SK-N-SH (cell line): Measurements from ENCODE around the gene CPA4. TPM values are rescaled to one million over a fixed set of nuclear protein-coding genes. Genes with fewer than 3 reads are reported as not detected.
A peak's percentile ranks its signal among the peaks of the same experiment; 100 is the strongest.

Experiments
- CTCF ChIA-PET: fragments of 300-600, 350-600 bp; formaldehyde crosslinking; extraction: SDS; loops from one replicate; lab custom pipeline; 2021; lab: Yijun Ruan, JAX
- POLR2A ChIA-PET: fragments of 350-600 bp; sonication (Branson Sonifier 250); formaldehyde crosslinking; extraction: SDS; loops from one replicate; lab custom pipeline; 2020; ENCODE audit warnings: antibody characterized with exemption, inconsistent platforms; lab: Yijun Ruan, JAX
- DNase-seq: peaks from one replicate; pipeline ENCODE4 v3.0.0; 2012
- H2AFZ ChIP-seq: fragments of 200-600 bp; sonication (generic); 2 replicates; pipeline ENCODE4 v1.8.1; 2016; ENCODE audit warnings: antibody characterized with exemption, mild to moderate bottlenecking, low read depth
- H3F3A ChIP-seq: fragments of 200-600 bp; sonication (generic); replicated peaks from 2 replicates; pipeline ENCODE3; 2016; ENCODE audit warnings: antibody characterized with exemption, mild to moderate bottlenecking; ENCODE audit not compliant: insufficient read depth
- H3K27ac ChIP-seq, 2 experiments: fragments of 200-500 bp in 1 of 2; fragments of 200-600 bp in 1 of 2; sonication (Bioruptor generic) in 1 of 2; sonication (generic), shearing (Covaris generic) in 1 of 2; 2 replicates each; pipeline versions ENCODE4 v1.5.1 to v1.6.1; 2014 to 2016; ENCODE audit warnings: low read depth in 2 of 2, inconsistent platforms in 1 of 2, low read length in 1 of 2, mild to moderate bottlenecking in 1 of 2, mixed read lengths in 1 of 2
- H3K27me3 ChIP-seq: fragments of 200-600 bp; sonication (generic), shearing (Covaris generic); 2 replicates; pipeline ENCODE4 v1.6.1; 2016; ENCODE audit warnings: mixed run types; ENCODE audit not compliant: insufficient read depth
- H3K36me3 ChIP-seq, 2 experiments: fragments of 200-500 bp in 1 of 2; fragments of 200-600 bp in 1 of 2; sonication (Bioruptor generic) in 1 of 2; sonication (generic) in 1 of 2; replicated peaks in 1 of 2; 2 replicates each; pipeline versions ENCODE3 to v1.5.1; 2014 to 2016; ENCODE audit warnings: low read length in 1 of 2, mild to moderate bottlenecking in 1 of 2; ENCODE audit not compliant: insufficient read depth in 2 of 2, control insufficient read depth in 1 of 2
- H3K4me1 ChIP-seq, 2 experiments: fragments of 200-500 bp in 1 of 2; fragments of 200-600 bp in 1 of 2; sonication (Bioruptor generic) in 1 of 2; sonication (generic), shearing (Covaris generic) in 1 of 2; 2 replicates each; pipeline versions ENCODE4 v1.5.1 to v1.6.1; 2014 to 2016; ENCODE audit warnings: low read depth in 1 of 2, low read length in 1 of 2, mixed run types in 1 of 2; ENCODE audit not compliant: insufficient read depth in 2 of 2, control insufficient read depth in 1 of 2
- H3K4me2 ChIP-seq: fragments of 200-600 bp; sonication (generic), shearing (Covaris generic); 2 replicates; pipeline ENCODE4 v1.6.1; 2017; ENCODE audit warnings: mixed run types
- H3K4me3 ChIP-seq, 2 experiments: fragments of 200-500 bp in 1 of 2; fragments of 200-600 bp in 1 of 2; sonication (Bioruptor generic) in 1 of 2; sonication (generic), shearing (Covaris generic) in 1 of 2; 2 replicates each; pipeline versions ENCODE4 v1.5.1 to v1.8.1; 2014 to 2016; ENCODE audit warnings: low read depth in 2 of 2, inconsistent platforms in 1 of 2, low read length in 1 of 2, mild to moderate bottlenecking in 1 of 2, mixed read lengths in 1 of 2, moderate library complexity in 1 of 2
- H3K79me2 ChIP-seq: fragments of 200-600 bp; sonication (generic); 2 replicates; pipeline ENCODE4 v1.8.1; 2017; ENCODE audit warnings: mild to moderate bottlenecking; ENCODE audit not compliant: insufficient read depth
- H3K9ac ChIP-seq: fragments of 200-600 bp; sonication (generic); 2 replicates; pipeline ENCODE4 v1.6.1; 2017; ENCODE audit warnings: mixed run types
- H3K9me2 ChIP-seq: fragments of 200-600 bp; sonication (generic); 2 replicates; pipeline ENCODE4 v1.6.1; 2017; ENCODE audit warnings: mixed run types
- H3K9me3 ChIP-seq: fragments of 200-600 bp; sonication (generic); 2 replicates; pipeline ENCODE4 v1.6.1; 2017; ENCODE audit warnings: mixed run types, mild to moderate bottlenecking, moderate library complexity
- H4K20me1 ChIP-seq: fragments of 200-600 bp; sonication (generic); 2 replicates; pipeline ENCODE4 v1.6.1; 2017; ENCODE audit warnings: mild to moderate bottlenecking, mixed run types; ENCODE audit not compliant: insufficient read depth
- ELF1 ChIP-seq: IDR thresholded peaks from 2 replicates; pipeline ENCODE4 v1.4.0; 2012
- EP300 ChIP-seq, 2 experiments: IDR thresholded peaks; 2 replicates each; pipeline versions ENCODE4 v1.4.0 to v1.6.1; 2012; ENCODE audit warnings: borderline replicate concordance in 1 of 2, low read depth in 1 of 2, low read length in 1 of 2
- EZH2phosphoT487 ChIP-seq: fragments of 200-600 bp; sonication (generic); IDR thresholded peaks from 2 replicates; pipeline ENCODE4 v1.6.1; 2017; ENCODE audit warnings: low read depth, mixed run types, mild to moderate bottlenecking, antibody characterized with exemption, moderate library complexity, borderline replicate concordance
- FOSL2 ChIP-seq: IDR thresholded peaks from 2 replicates; pipeline ENCODE4 v1.4.0; 2012; ENCODE audit warnings: low read depth, mild to moderate bottlenecking, moderate library complexity, borderline replicate concordance
- FOXJ3 ChIP-seq: sonication (generic); formaldehyde crosslinking; IDR thresholded peaks from 2 replicates; pipeline ENCODE4 v1.5.1; 2020; ENCODE audit warnings: mild to moderate bottlenecking, missing genetic modification reagents
- GATA2 ChIP-seq: sonication (generic); formaldehyde crosslinking; IDR thresholded peaks from 2 replicates; pipeline ENCODE4 v1.5.0; 2020; ENCODE audit warnings: mild to moderate bottlenecking, missing genetic modification reagents
- MAX ChIP-seq: IDR thresholded peaks from 2 replicates; pipeline ENCODE4 v1.4.0; 2012; ENCODE audit warnings: low read depth
- MXI1 ChIP-seq: IDR thresholded peaks from 2 replicates; pipeline ENCODE4 v1.6.1; 2012; ENCODE audit warnings: mild to moderate bottlenecking, low read depth, low read length, improper control_type of control experiment
- PBX3 ChIP-seq: IDR thresholded peaks from 2 replicates; pipeline ENCODE4; 2012
- REST ChIP-seq: IDR thresholded peaks from 2 replicates; pipeline ENCODE4 v1.6.1; 2012; ENCODE audit warnings: mild to moderate bottlenecking, low read depth, low read length, moderate library complexity
- RXRA ChIP-seq: IDR thresholded peaks from 2 replicates; pipeline ENCODE4 v1.4.0; 2012; ENCODE audit warnings: low read depth, mild to moderate bottlenecking, borderline replicate concordance
- TCF12 ChIP-seq: IDR thresholded peaks from 2 replicates; pipeline ENCODE4 v1.4.0; 2012
- YY1 ChIP-seq: IDR thresholded peaks from 2 replicates; pipeline ENCODE4 v1.4.0; 2012; ENCODE audit warnings: low read depth, mild to moderate bottlenecking
- ZBTB33 ChIP-seq: IDR thresholded peaks from 2 replicates; pipeline ENCODE4 v1.4.0; 2012; ENCODE audit warnings: low read depth, borderline replicate concordance
- WGBS: methylation state at CpG from one replicate; pipeline ENCODE4 v1.1.6; 2017; ENCODE audit warnings: low lambda C conversion rate; 5-methylcytosine and 5-hydroxymethylcytosine counted together
- polyA plus RNA-seq, 3 experiments: library from polyadenylated mRNA; depleted of rRNA; stranded (reverse); fragments of >200 nt; gene quantifications; 2 replicates each; pipeline ENCODE4 v1.2.3, GENCODE V29; 2012

The CPA4 gene
- polyA plus RNA-seq, 1 of the 3 experiments (the other 2 are of a cell fraction): 176 TPM

- no peaks in the 10 kb centered on the region; the same call in 1 of the 2 replicates for H3K79me2 ChIP-seq
- H3K9me3 ChIP-seq: no peaks in the 10 kb centered on the region
- H3F3A ChIP-seq: peaks cover 20% of the 10 kb centered on the region
- H3K4me2 ChIP-seq: no peak overlapping the region
- CTCF ChIA-PET: no interaction called here
- H3K4me3 ChIP-seq: no peak overlapping the region
- POLR2A ChIA-PET: no interaction called here
- no peaks in the 10 kb centered on the region for H3K27me3 ChIP-seq
- no peak overlapping the region for H2AFZ ChIP-seq
- DNase-seq: no peak
- H3K36me3 ChIP-seq: no peaks in the 10 kb centered on the region
- WGBS: 39% methylated on average over 5 of the region's 5 CpGs
- H3K27ac ChIP-seq: no peak overlapping the region
- H3K9me2 ChIP-seq: no peaks in the 10 kb centered on the region
- H4K20me1 ChIP-seq: no peaks in the 10 kb centered on the region
- no peak overlapping the region for H3K9ac ChIP-seq
- peaks cover 0 to 15% of the 10 kb centered on the region in 2 experiments; a peak in 2 of 4 replicates for H3K4me1 ChIP-seq
- TF ChIP-seq FOSL2 (peak; percentile 21; the same call in 1 of the 2 replicates), EZH2phosphoT487 (no peak), ZBTB33 (no peak), TCF12 (peak; percentile 28; the same call in 1 of the 2 replicates), EP300 (IDR thresholded peaks at IDR 0.05; ENCODE audit: borderline replicate concordance in 1 of 2, low read depth in 1 of 2, low read length in 1 of 2) (0 out of 4 replicates have a peak, but pooled peaks of 1 of the 2 experiments have one; percentile 12), MAX (no peak), RXRA (peak; percentile 88), ELF1 (no peak)
These were observed 4.1 kb upstream of the CPA4 start for GRCh38 chr7:130288829-130289228.

- Histone ChIP-seq H3K9ac (no peak overlapping the region), H2AFZ (no peak overlapping the region), H3K9me3 (no peaks in the 10 kb centered on the region), H3K27ac (no peak overlapping the region), H3K79me2 (no peaks in the 10 kb centered on the region; the same call in 1 of the 2 replicates), H3F3A (peaks cover 20% of the 10 kb centered on the region), H4K20me1 (no peaks in the 10 kb centered on the region), H3K9me2 (no peaks in the 10 kb centered on the region), H3K27me3 (no peaks in the 10 kb centered on the region), H3K36me3 (no peaks in the 10 kb centered on the region), H3K4me2 (no peak overlapping the region), H3K4me1 (peaks cover 0 to 15% of the 10 kb centered on the region in 2 experiments; a peak in 2 of 4 replicates), H3K4me3 (no peak overlapping the region)
- ChIA-PET CTCF (interaction anchor here (1.2 kb wide), 1 partner anchor 11 kb away, joined by 3 read pairs; no protein-coding TSS in a partner anchor), POLR2A (no interaction called here)
- TF ChIP-seq PBX3 (no peak), FOXJ3 (CRISPR knock-in tag) (no peak), GATA2 (CRISPR knock-in tag) (no peak), YY1 (no peak), REST (no peak), MXI1 (no peak)
- no peak for DNase-seq
- WGBS: 95% methylated on average over 9 of the region's 9 CpGs
These were observed 3.5 kb upstream of the CPA4 start for GRCh38 chr7:130289478-130289877.
